ENCODE results near the gene NTMT1.
"Not testable (repeated sequence)": the region's sequence is repeated elsewhere in the genome, so short reads cannot be mapped to it uniquely, and the experiment has no call there.

The NTMT1 gene

DNA sequence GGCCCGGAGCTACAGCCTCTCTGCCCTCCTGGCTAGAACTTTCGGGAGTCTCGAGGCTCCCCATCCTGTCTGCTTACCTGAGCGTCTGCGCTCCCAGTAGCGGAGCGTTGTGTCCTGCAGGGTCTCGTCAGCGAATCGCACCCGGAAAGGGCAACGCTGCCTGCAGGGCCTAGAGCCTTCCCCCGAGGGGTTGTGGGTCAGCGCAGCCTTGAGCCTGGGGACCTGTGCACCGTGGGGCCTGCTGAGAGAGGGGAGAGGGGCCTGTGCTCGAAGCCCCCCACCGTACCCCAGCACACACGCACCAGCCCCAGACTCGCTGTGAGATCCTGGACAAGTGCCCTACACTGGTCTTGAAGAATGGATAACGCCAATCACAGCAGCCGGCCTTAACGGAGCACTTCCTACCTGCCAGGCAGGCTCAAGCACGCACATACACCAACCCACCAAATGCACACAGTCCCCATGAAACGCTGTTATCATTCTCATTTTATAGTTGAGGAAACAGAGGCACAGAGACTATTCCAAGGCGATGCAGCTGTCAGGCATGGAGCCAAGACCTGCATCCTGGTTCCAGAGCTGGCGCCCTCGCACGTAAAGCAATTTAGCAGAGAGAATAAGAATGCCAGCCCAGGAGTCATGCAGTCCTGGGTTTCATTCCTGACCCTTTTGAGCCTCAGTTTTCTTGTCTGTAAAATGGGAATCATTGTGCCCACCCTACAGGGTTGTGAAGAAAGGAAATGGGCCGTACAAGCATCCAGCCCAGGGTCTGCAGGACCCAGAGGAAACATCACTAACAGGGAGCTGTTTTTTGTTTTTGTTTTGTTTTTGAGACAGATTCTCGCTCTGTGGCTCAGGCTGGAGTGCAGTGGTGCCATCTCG is 10.3 kb upstream of the NTMT1 start:
- DNase-seq (ENCODE audit: low spot score): no peak

DNA sequence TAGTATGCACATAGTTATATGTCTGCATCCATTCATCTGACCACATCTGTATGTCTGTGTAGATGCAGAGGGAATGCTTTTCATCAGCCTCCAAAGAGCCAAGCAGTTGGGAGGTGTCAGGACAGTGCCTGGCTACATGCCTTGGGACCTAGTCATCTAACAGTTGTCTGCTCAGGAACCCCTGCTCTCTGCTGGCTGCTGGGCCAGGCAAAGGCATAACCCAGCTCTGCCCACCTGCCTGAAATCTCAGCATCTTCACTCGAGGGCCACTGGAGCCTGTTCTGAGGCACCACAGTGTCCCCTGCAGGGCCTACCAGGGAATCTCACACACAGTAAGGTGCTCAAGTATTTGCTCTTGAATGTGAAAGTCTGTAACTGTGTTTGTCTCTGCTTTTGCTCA is 8.8 kb upstream of the NTMT1 start:
- DNase-seq (ENCODE audit: low spot score): peak; percentile 80

GRCh38 chr9:129619787-129620668 is 5.9 kb upstream of the NTMT1 start:
- DNase-seq (ENCODE audit: low spot score): no peak

- no peak for DNase-seq (ENCODE audit: low spot score)
These were observed 5.2 kb upstream of the NTMT1 start, which contains the start of gene C9orf50 for GRCh38 chr9:129620669-129621295. Gene C9orf50, minus strand, starts transcription at chr9:129621101. Its CDS starts 527 bp downstream, at chr9:129620574.

DNA sequence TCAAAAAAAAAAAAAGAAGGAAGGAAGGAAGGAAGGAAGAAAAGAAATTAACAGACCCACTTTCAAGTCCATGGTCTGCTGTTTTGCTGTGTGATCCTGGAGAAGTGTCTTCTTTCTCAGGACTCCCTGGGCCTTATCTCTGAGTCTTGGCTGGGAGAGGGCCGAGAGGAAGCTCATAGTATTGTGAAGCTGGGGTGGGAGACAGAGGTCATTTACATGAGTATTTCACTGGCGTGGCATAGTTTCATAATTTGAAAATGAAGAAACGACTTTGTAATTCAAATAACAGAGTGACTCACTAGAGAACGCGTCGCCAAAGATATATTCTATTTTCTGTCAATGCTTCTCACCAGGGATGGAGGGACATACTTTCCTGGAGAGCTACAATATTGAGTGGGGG is 2.6 kb upstream of the NTMT1 start:
- DNase-seq (ENCODE audit: low spot score): no peak

DNA sequence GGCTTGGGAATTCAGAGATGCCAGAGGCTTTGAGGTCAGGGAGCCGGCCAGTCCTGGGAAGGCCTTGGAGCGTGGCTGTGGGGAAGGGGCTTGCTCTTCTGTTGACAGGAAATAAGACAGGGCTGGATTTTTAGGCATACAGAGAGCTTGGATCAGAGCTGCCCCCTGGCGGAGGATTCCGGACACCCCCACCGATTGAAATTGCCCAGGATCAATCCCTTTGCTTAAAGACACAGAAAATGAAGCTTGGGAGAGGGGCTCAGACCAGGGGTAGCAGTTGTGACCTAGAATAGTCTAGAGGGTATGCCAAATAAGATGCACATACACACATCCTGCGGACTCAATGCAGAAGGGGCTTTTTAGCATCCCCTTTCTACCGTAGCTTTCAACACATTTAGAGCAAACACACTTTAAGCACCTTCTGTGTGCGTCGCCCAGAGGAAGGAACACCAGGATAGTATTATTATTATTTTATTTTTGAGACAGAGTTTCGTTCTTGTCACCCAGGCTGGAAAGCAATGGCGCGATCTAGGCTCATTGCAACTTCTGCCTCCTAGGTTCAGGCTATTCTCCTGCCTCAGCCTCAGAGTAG is 1.7 kb upstream of the NTMT1 start:
- peak; percentile 50 for DNase-seq (ENCODE audit: low spot score)

- peak; percentile 51 for DNase-seq (ENCODE audit: low spot score)
These were observed 1.0 kb upstream of the NTMT1 start for GRCh38 chr9:129624947-129625346.

- peak; percentile 88 for DNase-seq (ENCODE audit: low spot score)
These were observed 792 bp downstream of the NTMT1 start for GRCh38 chr9:129626625-129627284.

DNA sequence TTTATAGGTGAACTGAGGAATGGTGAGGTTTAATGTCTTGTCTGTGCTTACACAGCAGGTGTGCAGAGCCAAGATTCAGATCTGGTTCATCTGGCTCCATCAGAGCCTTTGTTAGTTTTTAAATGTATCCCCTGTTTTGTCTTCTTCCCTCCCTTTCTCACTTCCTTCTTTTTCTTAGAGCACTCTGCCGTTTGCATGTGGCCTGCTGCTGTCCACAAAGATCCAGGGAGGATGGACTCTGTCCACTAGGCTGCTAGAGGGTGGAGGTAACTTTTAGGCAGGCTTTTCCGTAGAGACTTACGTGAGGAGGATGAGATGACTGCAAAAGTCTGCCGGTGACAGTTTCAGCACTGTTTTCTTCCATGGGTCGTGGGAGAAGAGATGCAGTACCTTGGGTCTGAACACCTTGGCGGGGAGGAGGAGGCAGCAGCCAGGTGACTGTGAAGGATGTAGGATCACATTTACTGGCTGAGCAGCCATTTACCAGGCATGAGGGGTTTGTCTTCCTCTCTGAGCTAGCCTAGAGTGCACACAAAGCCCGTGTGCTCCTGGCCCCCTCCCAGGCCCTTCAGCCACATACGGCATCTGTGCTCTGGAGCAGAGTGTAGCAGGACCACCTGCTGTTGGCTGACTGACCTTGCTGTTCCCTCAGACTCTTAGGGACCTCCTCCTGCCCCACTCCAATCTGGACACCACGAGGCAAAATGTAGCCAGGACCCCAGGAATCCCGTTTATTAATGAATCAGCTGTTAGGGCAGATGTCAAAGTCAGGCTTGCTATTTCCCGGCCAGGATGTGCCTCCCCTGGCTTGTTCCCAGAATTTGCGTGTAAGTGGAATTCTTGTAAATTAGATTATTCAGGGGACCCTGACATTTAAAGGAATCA is 1.8 kb downstream of the NTMT1 start:
- no peak for DNase-seq (ENCODE audit: low spot score)

DNA sequence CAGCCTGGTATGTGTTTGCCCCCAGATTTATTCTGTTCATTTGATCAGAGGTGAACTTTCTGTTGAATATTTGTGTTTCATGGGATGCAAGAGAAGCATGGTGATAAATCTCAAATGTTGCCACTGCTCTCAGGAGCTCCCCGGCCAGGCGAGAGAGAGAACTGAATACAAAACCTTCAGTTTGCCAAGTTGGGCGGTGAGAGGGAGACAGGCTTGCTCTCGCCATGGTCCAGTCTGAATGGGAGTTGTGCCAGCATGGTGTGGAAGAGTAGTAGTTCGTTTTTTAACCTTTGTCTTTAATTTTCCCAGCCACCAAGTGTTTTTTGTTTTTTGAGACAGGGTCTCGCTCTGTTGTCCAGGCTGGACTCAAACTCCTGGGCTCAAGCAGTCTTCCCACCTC is 2.7 kb downstream of the NTMT1 start:
- no peak for DNase-seq (ENCODE audit: low spot score)

- no peak for DNase-seq (ENCODE audit: low spot score)
These were observed 3.4 kb downstream of the NTMT1 start for GRCh38 chr9:129629251-129629820.

GRCh38 chr9:129630967-129631673 is 5.2 kb downstream of the NTMT1 start:
- peak; percentile 62 for DNase-seq (ENCODE audit: low spot score)

DNA sequence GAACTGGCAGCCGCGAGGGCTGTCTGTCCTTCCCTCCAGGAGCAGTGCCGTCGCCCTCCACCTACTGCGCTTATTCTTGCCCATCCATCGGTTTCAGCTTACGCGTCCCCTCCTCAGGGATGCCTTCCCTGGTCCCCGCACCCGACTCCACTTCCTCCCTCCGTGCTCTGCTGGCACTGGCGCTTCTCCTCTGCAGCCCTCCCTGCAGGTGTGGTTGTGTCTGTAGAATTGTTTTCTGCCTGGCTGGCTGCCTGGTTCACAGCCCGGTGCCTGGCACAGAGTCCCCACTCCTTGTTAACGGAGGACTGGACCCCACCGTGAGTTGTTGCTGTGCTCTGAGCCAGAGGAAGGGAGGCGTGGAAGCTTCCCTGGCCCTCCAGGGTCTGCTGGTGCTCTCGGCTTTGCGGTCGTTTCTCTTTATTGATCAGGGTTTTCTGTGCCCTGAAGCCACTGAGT is 5.7 kb downstream of the NTMT1 start:
- no peak for DNase-seq (ENCODE audit: low spot score)

GRCh38 chr9:129632460-129632859 is 6.5 kb downstream of the NTMT1 start:
- peak; percentile 77 for DNase-seq (ENCODE audit: low spot score)

DNA sequence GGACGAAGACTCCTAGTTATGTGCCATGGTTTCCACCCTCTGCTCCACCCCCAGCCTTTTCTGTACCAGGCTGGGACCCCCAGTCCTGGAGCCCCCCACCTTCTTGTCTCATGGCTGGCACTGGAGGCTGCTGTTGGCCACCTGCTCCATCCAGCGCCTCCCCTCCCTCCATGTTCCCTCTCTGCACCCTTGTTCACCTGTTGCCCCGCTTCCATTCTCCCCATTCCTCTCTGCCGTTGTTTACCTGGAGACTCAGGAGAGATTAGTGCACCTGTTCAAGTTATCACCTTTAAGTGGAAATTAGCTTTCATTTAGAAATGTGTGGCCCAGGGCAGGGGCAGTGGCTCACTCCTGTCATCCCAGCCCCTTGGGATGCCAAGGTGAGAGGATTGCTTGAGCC is 7.2 kb downstream of the NTMT1 start:
- DNase-seq (ENCODE audit: low spot score): no peak

DNA sequence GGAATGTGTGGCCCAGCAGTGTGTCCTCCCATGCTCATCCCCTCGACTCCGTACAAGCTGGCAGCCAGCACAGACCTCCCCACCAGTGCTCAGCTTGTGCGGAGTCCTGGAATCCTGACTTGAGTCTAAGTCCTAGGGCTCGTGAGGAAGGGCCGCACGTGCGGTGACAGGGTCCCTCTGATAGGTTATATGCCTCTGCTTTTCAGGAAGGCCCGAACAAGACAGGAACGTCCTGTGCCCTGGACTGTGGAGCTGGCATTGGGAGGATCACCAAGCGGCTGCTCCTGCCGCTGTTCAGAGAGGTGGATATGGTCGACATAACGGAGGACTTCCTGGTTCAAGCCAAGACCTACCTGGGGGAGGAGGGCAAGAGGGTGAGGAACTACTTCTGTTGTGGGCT is 7.9 kb downstream of the NTMT1 start:
- DNase-seq (ENCODE audit: low spot score): no peak

GRCh38 chr9:129635099-129636065 is 9.4 kb downstream of the NTMT1 start:
- DNase-seq (ENCODE audit: low spot score): no peak

GRCh38 chr9:129636343-129636742 is 10.4 kb downstream of the NTMT1 start:
- DNase-seq (ENCODE audit: low spot score): not testable (repeated sequence)

Measured in kidney tubule cell (primary cell).